PC-9 (cell line): ENCODE data around the gene IQGAP1. TPM values are rescaled to one million over a fixed set of nuclear protein-coding genes. Genes with fewer than 3 reads are reported as not detected.

Source experiments
- BruUV-seq: library from RNA; stranded (reverse); fragments of 400-500 nt; replicated peaks from 2 replicates; lab custom pipeline; 2021; lab: Mats Ljungman, UMichigan
- CTCF ChIA-PET: fragments of 300-600 bp; sonication (Branson Sonifier 250); formaldehyde crosslinking; loops from one replicate; lab custom pipeline; 2022; ENCODE audit warnings: antibody characterized with exemption; lab: Charles Lee
- POLR2A ChIA-PET: fragments of 300-600 bp; sonication (Branson Sonifier 250); formaldehyde crosslinking; loops from one replicate; lab custom pipeline; 2022; ENCODE audit warnings: antibody characterized with exemption; ENCODE audit not compliant: unreplicated experiment; lab: Charles Lee
- DNase-seq, 2 experiments: peaks; one replicate each; pipeline versions ENCODE4 v3.0.0 to v3.0.0-alpha.2; 2015 to 2022; ENCODE audit warnings: mixed read lengths in 1 of 2
- H2AFZ ChIP-seq: fragments of 200-600 bp; sonication (generic); 2 replicates; pipeline ENCODE4 v1.8.1; 2017; ENCODE audit warnings: antibody characterized with exemption
- H3F3A ChIP-seq: fragments of 200-600 bp; sonication (generic); 2 replicates; pipeline ENCODE4 v1.8.1; 2017; ENCODE audit warnings: antibody characterized with exemption, mild to moderate bottlenecking, low read depth; ENCODE audit not compliant: insufficient read depth
- H3K27ac ChIP-seq: fragments of 200-600 bp; sonication (generic); 2 replicates; pipeline ENCODE4 v1.6.1; 2016; ENCODE audit warnings: mixed run types
- H3K27me3 ChIP-seq: fragments of 200-600 bp; sonication (generic); 2 replicates; pipeline ENCODE4 v1.6.1; 2016; ENCODE audit warnings: low read depth, mixed run types; ENCODE audit not compliant: insufficient read depth
- H3K36me3 ChIP-seq: fragments of 200-600 bp; sonication (generic); 2 replicates; pipeline ENCODE4 v1.6.1; 2016; ENCODE audit warnings: low read depth, mixed run types
- H3K4me1 ChIP-seq: fragments of 200-600 bp; sonication (generic); replicated peaks from 2 replicates; pipeline ENCODE4 v1.6.1; 2016; ENCODE audit warnings: mixed run types; ENCODE audit not compliant: insufficient read depth
- H3K4me2 ChIP-seq: fragments of 200-600 bp; sonication (generic); 2 replicates; pipeline ENCODE4 v1.6.1; 2017; ENCODE audit warnings: mixed run types
- H3K4me3 ChIP-seq: fragments of 200-600 bp; sonication (generic); 2 replicates; pipeline ENCODE4 v1.6.1; 2016; ENCODE audit warnings: mixed run types
- H3K79me2 ChIP-seq: fragments of 200-600 bp; sonication (generic); 2 replicates; pipeline ENCODE4 v1.6.1; 2017; ENCODE audit warnings: low read depth, mixed run types
- H3K9me2 ChIP-seq: fragments of 200-600 bp; sonication (generic); 2 replicates; pipeline ENCODE4 v1.8.1; 2017; ENCODE audit warnings: mild to moderate bottlenecking; ENCODE audit not compliant: insufficient read depth
- H3K9me3 ChIP-seq: fragments of 200-600 bp; sonication (generic); 2 replicates; pipeline ENCODE4 v1.8.1; 2016; ENCODE audit warnings: low read depth; ENCODE audit not compliant: insufficient read depth
- H4K20me1 ChIP-seq: fragments of 200-600 bp; sonication (generic); 2 replicates; pipeline ENCODE4 v1.8.1; 2017; ENCODE audit not compliant: insufficient read depth
- EZH2 ChIP-seq: fragments of 200-600 bp; sonication (generic); IDR thresholded peaks from 2 replicates; pipeline ENCODE4 v1.8.0; 2017; ENCODE audit warnings: antibody characterized with exemption, low read depth
- intact Hi-C: fragments of 100-400 bp; cut with micrococcal nuclease; formaldehyde crosslinking; loops from one replicate; pipeline ENCODE4 v1.10.0; 2022; ENCODE audit not compliant: unreplicated experiment
- total RNA-seq: library from RNA; stranded (reverse); gene quantifications from 2 replicates; pipeline ENCODE4 v1.2.3, GENCODE V29; 2021
- TF ChIP-seq, protein P1 (sequence below): fragments of 200-600 bp; sonication (generic); conservative IDR thresholded peaks from 2 replicates; pipeline ENCODE4 v1.6.1; 2017; ENCODE audit warnings: mixed run types, antibody characterized with exemption, mild to moderate bottlenecking, moderate library complexity

The IQGAP1 gene
- total RNA-seq, 1 experiment from 2014 or later, result 164 TPM

DNA sequence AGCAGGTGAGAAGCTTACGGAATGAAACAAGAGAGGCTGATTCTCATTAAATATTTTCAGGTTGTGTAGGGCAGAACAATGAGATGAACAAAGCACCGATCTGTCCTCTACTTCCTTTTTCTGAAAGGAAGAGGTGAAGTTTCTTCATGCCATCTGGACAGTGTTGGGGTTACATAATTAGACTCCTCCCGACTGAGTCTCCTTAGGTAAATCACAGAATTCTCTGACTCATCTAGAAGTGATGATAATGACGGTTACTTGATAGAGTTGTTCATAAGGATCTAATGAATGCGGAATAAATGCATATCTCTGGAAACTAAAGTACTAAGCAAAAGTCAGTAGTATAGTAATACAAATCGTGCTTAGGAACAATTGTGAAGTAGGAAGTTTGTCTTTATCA is 162.9 kb downstream of the IQGAP1 start:
- BruUV-seq, result no TSS peak
- Histone ChIP-seq H3K4me1 (no peaks in the 10 kb centered on the region), H3K27me3 (no peaks in the 10 kb centered on the region), H3K79me2 (no peaks in the 10 kb centered on the region), H3K27ac (no peak overlapping the region), H3K36me3 (0 out of 2 replicates have a peak, but pooled peaks cover 3% of the 10 kb centered on the region), H3F3A (no peaks in the 10 kb centered on the region), H3K4me2 (no peak overlapping the region), H3K9me2 (no peaks in the 10 kb centered on the region), H3K4me3 (no peak overlapping the region), H3K9me3 (no peaks in the 10 kb centered on the region), H2AFZ (no peak overlapping the region), H4K20me1 (no peaks in the 10 kb centered on the region)
- no peak for TF ChIP-seq EZH2
- TF ChIP-seq, protein P1, sequence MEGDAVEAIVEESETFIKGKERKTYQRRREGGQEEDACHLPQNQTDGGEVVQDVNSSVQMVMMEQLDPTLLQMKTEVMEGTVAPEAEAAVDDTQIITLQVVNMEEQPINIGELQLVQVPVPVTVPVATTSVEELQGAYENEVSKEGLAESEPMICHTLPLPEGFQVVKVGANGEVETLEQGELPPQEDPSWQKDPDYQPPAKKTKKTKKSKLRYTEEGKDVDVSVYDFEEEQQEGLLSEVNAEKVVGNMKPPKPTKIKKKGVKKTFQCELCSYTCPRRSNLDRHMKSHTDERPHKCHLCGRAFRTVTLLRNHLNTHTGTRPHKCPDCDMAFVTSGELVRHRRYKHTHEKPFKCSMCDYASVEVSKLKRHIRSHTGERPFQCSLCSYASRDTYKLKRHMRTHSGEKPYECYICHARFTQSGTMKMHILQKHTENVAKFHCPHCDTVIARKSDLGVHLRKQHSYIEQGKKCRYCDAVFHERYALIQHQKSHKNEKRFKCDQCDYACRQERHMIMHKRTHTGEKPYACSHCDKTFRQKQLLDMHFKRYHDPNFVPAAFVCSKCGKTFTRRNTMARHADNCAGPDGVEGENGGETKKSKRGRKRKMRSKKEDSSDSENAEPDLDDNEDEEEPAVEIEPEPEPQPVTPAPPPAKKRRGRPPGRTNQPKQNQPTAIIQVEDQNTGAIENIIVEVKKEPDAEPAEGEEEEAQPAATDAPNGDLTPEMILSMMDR, result no peak
- no peak for DNase-seq
- ChIA-PET CTCF (no interaction called here), POLR2A (no interaction called here)
- intact Hi-C loops, result no loop called here

Other genes starting within 250 kb of the IQGAP1 start
- 63.6 and 70.7 TPM in 2 replicates for gene SEMA4B, start 186.9 kb upstream of the IQGAP1 start, total RNA-seq
- gene CIB1, start 154.3 kb upstream of the IQGAP1 start, total RNA-seq, result 113 and 127 TPM in 2 replicates
- 7.5 and 7.6 TPM in 2 replicates for gene GDPGP1, start 154.0 kb upstream of the IQGAP1 start, total RNA-seq
- gene TTLL13, start 138.7 kb upstream of the IQGAP1 start, total RNA-seq, result 0.93 and 0.96 TPM in 2 replicates
- gene NGRN, start 122.6 kb upstream of the IQGAP1 start, total RNA-seq, result 57.4 TPM in 2 replicates
- gene ZNF774, start 36.0 kb upstream of the IQGAP1 start, total RNA-seq, result 6.2 and 6.3 TPM in 2 replicates
- gene CRTC3, start 141.7 kb downstream of the IQGAP1 start, total RNA-seq, result 18.6 and 22.4 TPM in 2 replicates